Upper lobe of left lung (tissue), 4 donors: Measurements from ENCODE around the gene SEC14L2.

ENCODE experiments used
- POLR2A ChIP-seq, 4 donors: fragments of 450-650 bp; IDR thresholded peaks; one replicate each; pipeline ENCODE4 v1.5.1; 2016 to 2017; ENCODE audit warnings: antibody characterized with exemption in 4 of 4, mild to moderate bottlenecking in 2 of 4
- TF ChIP-seq, protein P1 (sequence below), 6 experiments: fragments of 450-650 bp in 4 of 6; fragments of 200-600 bp in 2 of 6; sonication (generic) in 2 of 6; IDR thresholded peaks; one replicate each; pipeline ENCODE4 v1.5.1; 2016 to 2019; ENCODE audit warnings: antibody characterized with exemption in 6 of 6

- TF ChIP-seq, protein P1, sequence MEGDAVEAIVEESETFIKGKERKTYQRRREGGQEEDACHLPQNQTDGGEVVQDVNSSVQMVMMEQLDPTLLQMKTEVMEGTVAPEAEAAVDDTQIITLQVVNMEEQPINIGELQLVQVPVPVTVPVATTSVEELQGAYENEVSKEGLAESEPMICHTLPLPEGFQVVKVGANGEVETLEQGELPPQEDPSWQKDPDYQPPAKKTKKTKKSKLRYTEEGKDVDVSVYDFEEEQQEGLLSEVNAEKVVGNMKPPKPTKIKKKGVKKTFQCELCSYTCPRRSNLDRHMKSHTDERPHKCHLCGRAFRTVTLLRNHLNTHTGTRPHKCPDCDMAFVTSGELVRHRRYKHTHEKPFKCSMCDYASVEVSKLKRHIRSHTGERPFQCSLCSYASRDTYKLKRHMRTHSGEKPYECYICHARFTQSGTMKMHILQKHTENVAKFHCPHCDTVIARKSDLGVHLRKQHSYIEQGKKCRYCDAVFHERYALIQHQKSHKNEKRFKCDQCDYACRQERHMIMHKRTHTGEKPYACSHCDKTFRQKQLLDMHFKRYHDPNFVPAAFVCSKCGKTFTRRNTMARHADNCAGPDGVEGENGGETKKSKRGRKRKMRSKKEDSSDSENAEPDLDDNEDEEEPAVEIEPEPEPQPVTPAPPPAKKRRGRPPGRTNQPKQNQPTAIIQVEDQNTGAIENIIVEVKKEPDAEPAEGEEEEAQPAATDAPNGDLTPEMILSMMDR (IDR thresholded peaks at IDR 0.05), result no peak
- no peak for TF ChIP-seq POLR2A (IDR thresholded peaks at IDR 0.05)
These were observed 1.1 kb downstream of the SEC14L2 start for GRCh38 chr22:30397656-30398635.
